Measurements from ENCODE around the gene PIERCE2.
"Not testable (repeated sequence)": the region's sequence is repeated elsewhere in the genome, so short reads cannot be mapped to it uniquely, and the experiment has no call there.

- TF ChIP-seq ZNF225 (CRISPR knock-in tag; IDR thresholded peaks at IDR 0.05); MAX (IDR thresholded peaks at IDR 0.05); FOSL2 (CRISPR knock-in tag; IDR thresholded peaks at IDR 0.05); GABPB1 (CRISPR knock-in tag; IDR thresholded peaks at IDR 0.05); ATF3 (CRISPR knock-in tag; IDR thresholded peaks at IDR 0.05); CTCF (CRISPR knock-in tag; IDR thresholded peaks at IDR 0.05); ZBTB43 (CRISPR knock-in tag; conservative IDR thresholded peaks at IDR 0.05); MEIS2 (CRISPR knock-in tag; IDR thresholded peaks at IDR 0.05): not testable (repeated sequence)
These were observed 34.8 kb downstream of the PIERCE2 start for GRCh38 chr15:55443141-55443540.

Data from HepG2 (cell line).